Stomach (tissue), 4 donors: ENCODE data around the gene FRYL.

Experiments
- CTCF ChIP-seq, 7 experiments: fragments of 450-650 bp in 4 of 7; fragments of 200-600 bp in 3 of 7; sonication (generic) in 3 of 7; IDR thresholded peaks; one replicate each; pipeline ENCODE4 v1.5.1; 2016 to 2019; ENCODE audit warnings: antibody characterized with exemption in 7 of 7, control low read depth in 2 of 7, mild to moderate bottlenecking in 1 of 7
- POLR2A ChIP-seq, 4 donors: fragments of 450-650 bp; IDR thresholded peaks; one replicate each; pipeline ENCODE4 v1.6.1; 2016; ENCODE audit warnings: antibody characterized with exemption in 4 of 4, control low read depth in 2 of 4, mild to moderate bottlenecking in 1 of 4, moderate library complexity in 1 of 4
- POLR2AphosphoS5 ChIP-seq, 3 donors: sonication (generic); formaldehyde crosslinking; IDR thresholded peaks; one replicate each; pipeline ENCODE4 v1.6.1; 2016; ENCODE audit warnings: antibody characterized with exemption in 3 of 3

GRCh38 chr4:48753159-48753558, 26.9 kb downstream of the FRYL start:
- TF ChIP-seq CTCF (IDR thresholded peaks at IDR 0.05) (no peak), POLR2AphosphoS5 (IDR thresholded peaks at IDR 0.05) (no peak), POLR2A (IDR thresholded peaks at IDR 0.05) (no peak)
